Loucy (cell line): Measurements from ENCODE around the gene SMYD4.

Experiments used
- H2AFZ ChIP-seq: fragments of 200-600 bp; sonication (generic); 2 replicates; pipeline ENCODE4 v1.6.0; 2016; ENCODE audit warnings: antibody characterized with exemption, mild to moderate bottlenecking, low read length, moderate library complexity
- H3F3A ChIP-seq: fragments of 200-600 bp; 2 replicates; pipeline ENCODE4 v1.6.0; 2016; ENCODE audit warnings: antibody characterized with exemption, low read depth, mild to moderate bottlenecking
- H3K27me3 ChIP-seq: fragments of 200-600 bp; sonication (generic); 2 replicates; pipeline ENCODE4 v1.6.1; 2014; ENCODE audit warnings: low read length, mild to moderate bottlenecking; ENCODE audit not compliant: insufficient read depth, poor library complexity, severe bottlenecking
- H3K36me3 ChIP-seq: fragments of 200-600 bp; sonication (generic); 2 replicates; pipeline ENCODE4 v1.6.1; 2016; ENCODE audit warnings: low read length; ENCODE audit not compliant: insufficient read depth
- H3K4me1 ChIP-seq: fragments of 200-600 bp; sonication (generic); 2 replicates; pipeline ENCODE4 v1.5.1; 2014; ENCODE audit warnings: low read length, mild to moderate bottlenecking; ENCODE audit not compliant: insufficient read depth, poor library complexity, severe bottlenecking
- H3K4me2 ChIP-seq: fragments of 200-600 bp; sonication (generic); 2 replicates; pipeline ENCODE4 v1.6.0; 2014; ENCODE audit warnings: antibody characterized with exemption, low read length, low read depth, mild to moderate bottlenecking; ENCODE audit not compliant: poor library complexity, severe bottlenecking
- H3K4me3 ChIP-seq: fragments of 200-600 bp; sonication (generic); 2 replicates; pipeline ENCODE4 v1.5.1; 2014; ENCODE audit warnings: low read length, mild to moderate bottlenecking, mixed read lengths; ENCODE audit not compliant: poor library complexity, severe bottlenecking
- H3K79me2 ChIP-seq: fragments of 200-600 bp; sonication (generic); 2 replicates; pipeline ENCODE4 v1.6.1; 2014; ENCODE audit warnings: low read length; ENCODE audit not compliant: insufficient read depth
- H3K9ac ChIP-seq: fragments of 200-600 bp; sonication (generic); 2 replicates; pipeline ENCODE4 v1.6.0; 2014; ENCODE audit warnings: mild to moderate bottlenecking, low read depth, low read length, moderate library complexity; ENCODE audit not compliant: poor library complexity, severe bottlenecking
- H3K9me2 ChIP-seq: fragments of 200-600 bp; sonication (generic); replicated peaks from 2 replicates; pipeline ENCODE4 v1.6.1; 2016; ENCODE audit warnings: low read depth, low read length, mixed read lengths
- H3K9me3 ChIP-seq: fragments of 200-600 bp; sonication (generic); 2 replicates; pipeline ENCODE4 v1.6.1; 2014; ENCODE audit warnings: mild to moderate bottlenecking, antibody characterized with exemption, low read length, low read depth; ENCODE audit not compliant: insufficient read depth
- H4K20me1 ChIP-seq: fragments of 200-600 bp; sonication (generic); 2 replicates; pipeline ENCODE4 v1.6.0; 2014; ENCODE audit warnings: antibody characterized with exemption, low read length, mild to moderate bottlenecking; ENCODE audit not compliant: insufficient read depth, poor library complexity, severe bottlenecking
- EZH2phosphoT487 ChIP-seq: fragments of 200-600 bp; IDR thresholded peaks from 2 replicates; pipeline ENCODE4 v1.6.1; 2018; ENCODE audit warnings: antibody characterized with exemption, mild to moderate bottlenecking, moderate library complexity, borderline replicate concordance
- TF ChIP-seq, protein P1 (sequence below): fragments of 200-600 bp; sonication (generic); conservative IDR thresholded peaks from 2 replicates; pipeline ENCODE4 v1.5.1; 2014; ENCODE audit warnings: mild to moderate bottlenecking, antibody characterized with exemption, low read length

Gene SMYD4

GRCh38 chr17:1867307-1867706 lies 37.6 kb upstream of the SMYD4 start:
- Histone ChIP-seq H3K27me3 (no peaks in the 10 kb centered on the region), H3K79me2 (no peaks in the 10 kb centered on the region; the same call in 1 of the 2 replicates), H2AFZ (no peak overlapping the region), H3K9me2 (no peaks in the 10 kb centered on the region), H3K9me3 (no peaks in the 10 kb centered on the region), H4K20me1 (peaks cover 19% of the 10 kb centered on the region), H3K4me3 (no peak overlapping the region), H3K4me2 (no peak overlapping the region), H3K36me3 (peaks cover 2% of the 10 kb centered on the region; the same call in 1 of the 2 replicates), H3F3A (peaks cover 5% of the 10 kb centered on the region; the same call in 1 of the 2 replicates), H3K4me1 (peaks cover 25% of the 10 kb centered on the region), H3K9ac (no peak overlapping the region)
- TF ChIP-seq, protein P1, sequence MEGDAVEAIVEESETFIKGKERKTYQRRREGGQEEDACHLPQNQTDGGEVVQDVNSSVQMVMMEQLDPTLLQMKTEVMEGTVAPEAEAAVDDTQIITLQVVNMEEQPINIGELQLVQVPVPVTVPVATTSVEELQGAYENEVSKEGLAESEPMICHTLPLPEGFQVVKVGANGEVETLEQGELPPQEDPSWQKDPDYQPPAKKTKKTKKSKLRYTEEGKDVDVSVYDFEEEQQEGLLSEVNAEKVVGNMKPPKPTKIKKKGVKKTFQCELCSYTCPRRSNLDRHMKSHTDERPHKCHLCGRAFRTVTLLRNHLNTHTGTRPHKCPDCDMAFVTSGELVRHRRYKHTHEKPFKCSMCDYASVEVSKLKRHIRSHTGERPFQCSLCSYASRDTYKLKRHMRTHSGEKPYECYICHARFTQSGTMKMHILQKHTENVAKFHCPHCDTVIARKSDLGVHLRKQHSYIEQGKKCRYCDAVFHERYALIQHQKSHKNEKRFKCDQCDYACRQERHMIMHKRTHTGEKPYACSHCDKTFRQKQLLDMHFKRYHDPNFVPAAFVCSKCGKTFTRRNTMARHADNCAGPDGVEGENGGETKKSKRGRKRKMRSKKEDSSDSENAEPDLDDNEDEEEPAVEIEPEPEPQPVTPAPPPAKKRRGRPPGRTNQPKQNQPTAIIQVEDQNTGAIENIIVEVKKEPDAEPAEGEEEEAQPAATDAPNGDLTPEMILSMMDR: no peak
- TF ChIP-seq EZH2phosphoT487: no peak

DNA sequence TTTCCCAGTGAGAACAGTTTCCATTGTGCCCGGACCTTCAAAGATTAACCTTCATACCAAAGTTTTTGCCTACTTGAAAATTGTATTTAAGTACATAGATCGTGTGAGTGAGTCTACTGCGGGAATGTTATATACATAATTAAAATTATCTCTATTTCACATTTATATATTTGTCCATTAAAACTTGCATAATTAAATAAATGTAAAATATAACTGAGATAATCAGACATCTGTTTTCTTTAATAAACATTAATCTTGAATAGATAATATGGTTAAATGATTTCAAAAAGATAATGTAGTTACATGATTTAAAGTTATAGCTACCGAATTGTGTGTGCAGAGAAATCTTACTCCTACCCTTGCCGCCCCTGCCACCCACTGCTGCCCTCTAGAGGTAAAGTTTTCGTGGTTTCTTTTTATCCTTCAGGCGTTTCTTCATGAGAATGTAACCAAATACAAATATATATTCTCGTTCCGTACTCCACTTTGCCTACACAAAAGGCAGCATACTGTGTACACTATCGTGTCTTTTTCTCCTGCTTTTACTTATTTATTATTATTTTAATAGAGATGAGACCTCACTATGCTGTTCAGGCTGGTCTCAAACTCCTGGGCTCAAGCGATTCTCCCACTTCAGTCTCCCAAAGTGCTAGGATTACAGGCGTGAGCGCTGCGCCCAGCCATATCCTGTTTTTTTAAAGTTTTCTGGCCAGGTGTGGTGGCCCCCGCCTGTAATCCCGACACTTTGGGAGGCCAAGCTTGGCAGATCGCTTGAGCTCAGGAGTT lies 35.7 kb upstream of the SMYD4 start:
- Histone ChIP-seq H3K27me3 (no peaks in the 10 kb centered on the region), H3F3A (peaks cover 2% of the 10 kb centered on the region; the same call in 1 of the 2 replicates), H2AFZ (no peak overlapping the region), H3K4me1 (peaks cover 9% of the 10 kb centered on the region), H3K4me3 (no peak overlapping the region), H3K9me3 (no peaks in the 10 kb centered on the region), H4K20me1 (peaks cover 12% of the 10 kb centered on the region), H3K79me2 (no peaks in the 10 kb centered on the region), H3K9ac (no peak overlapping the region), H3K4me2 (no peak overlapping the region), H3K9me2 (no peaks in the 10 kb centered on the region), H3K36me3 (peaks cover 6% of the 10 kb centered on the region; the same call in 1 of the 2 replicates)
- TF ChIP-seq EZH2phosphoT487: no peak
- TF ChIP-seq, protein P1: peak; percentile 70

GRCh38 chr17:1861391-1862010 lies 31.8 kb upstream of the SMYD4 start:
- TF ChIP-seq, protein P1: no peak
- no peak for TF ChIP-seq EZH2phosphoT487
- Histone ChIP-seq H3K36me3 (peaks cover 12% of the 10 kb centered on the region; the same call in 1 of the 2 replicates), H3K9ac (no peak overlapping the region), H3K79me2 (no peaks in the 10 kb centered on the region), H4K20me1 (peaks cover 7% of the 10 kb centered on the region), H3K4me3 (no peak overlapping the region), H3F3A (no peaks in the 10 kb centered on the region), H3K4me2 (no peak overlapping the region), H3K9me2 (no peaks in the 10 kb centered on the region), H3K27me3 (no peaks in the 10 kb centered on the region), H2AFZ (no peak overlapping the region), H3K9me3 (no peaks in the 10 kb centered on the region), H3K4me1 (no peaks in the 10 kb centered on the region)
